Mesendoderm (in vitro differentiated cells): ENCODE results near the gene AP1S3.
A peak's percentile ranks its signal among the peaks of the same experiment; 100 is the strongest.

Experiments used
- DNase-seq: peaks from one replicate; pipeline ENCODE4 v3.0.0; 2013
- H2AK5ac ChIP-seq: 2 replicates; pipeline ENCODE4 v1.6.1; 2013; ENCODE audit warnings: low read length, inconsistent platforms
- H2BK120ac ChIP-seq: 2 replicates; pipeline ENCODE4 v1.6.1; 2013; ENCODE audit warnings: low read depth, mild to moderate bottlenecking, low read length, moderate library complexity, mixed read lengths
- H2BK15ac ChIP-seq: replicated peaks from 2 replicates; pipeline ENCODE4 v1.6.1; 2013; ENCODE audit warnings: low read depth, mild to moderate bottlenecking, moderate library complexity
- H2BK5ac ChIP-seq: 2 replicates; pipeline ENCODE4 v1.6.1; 2013; ENCODE audit warnings: low read length, inconsistent platforms
- H3K18ac ChIP-seq: 2 replicates; pipeline ENCODE4 v1.6.1; 2013; ENCODE audit warnings: mild to moderate bottlenecking, low read length, mixed read lengths
- H3K23ac ChIP-seq: one replicate; pipeline ENCODE4 v1.6.1; 2013; ENCODE audit warnings: low read length
- H3K27ac ChIP-seq: 2 replicates; pipeline ENCODE4 v1.5.1; 2013; ENCODE audit warnings: low read depth, mild to moderate bottlenecking, inconsistent platforms, low read length, moderate library complexity
- H3K27me3 ChIP-seq: 2 replicates; pipeline ENCODE4 v1.6.1; 2013; ENCODE audit warnings: low read length, control low read depth, mild to moderate bottlenecking, inconsistent platforms; ENCODE audit not compliant: insufficient read depth, poor library complexity
- H3K36me3 ChIP-seq: 2 replicates; pipeline ENCODE4 v1.6.1; 2013; ENCODE audit warnings: low read length, inconsistent platforms; ENCODE audit not compliant: control insufficient read depth, insufficient read depth
- H3K4ac ChIP-seq: one replicate; pipeline ENCODE4 v1.6.1; 2013; ENCODE audit warnings: low read depth, mild to moderate bottlenecking, low read length, moderate library complexity
- H3K4me1 ChIP-seq: 2 replicates; pipeline ENCODE4 v1.6.1; 2013; ENCODE audit warnings: low read depth, low read length, inconsistent platforms; ENCODE audit not compliant: control insufficient read depth
- H3K4me2 ChIP-seq: 2 replicates; pipeline ENCODE4 v1.6.1; 2013; ENCODE audit warnings: low read length
- H3K4me3 ChIP-seq: 2 replicates; pipeline ENCODE4 v1.5.1; 2013; ENCODE audit warnings: mild to moderate bottlenecking, low read length
- H3K56ac ChIP-seq: one replicate; pipeline ENCODE4 v1.6.1; 2013; ENCODE audit warnings: low read length
- H3K79me1 ChIP-seq: 2 replicates; pipeline ENCODE4 v1.6.1; 2013; ENCODE audit warnings: low read length, inconsistent platforms
- H3K79me2 ChIP-seq: 2 replicates; pipeline ENCODE4 v1.6.1; 2013; ENCODE audit warnings: mild to moderate bottlenecking, low read length; ENCODE audit not compliant: control insufficient read depth, insufficient read depth
- H3K9ac ChIP-seq: 2 replicates; pipeline ENCODE4 v1.6.1; 2013; ENCODE audit warnings: low read length, inconsistent platforms
- H4K5ac ChIP-seq: one replicate; pipeline ENCODE4 v1.6.1; 2013; ENCODE audit warnings: low read length
- H4K8ac ChIP-seq: one replicate; pipeline ENCODE4 v1.6.1; 2013; ENCODE audit warnings: low read depth, mild to moderate bottlenecking, control low read depth, low read length, moderate library complexity
- WGBS: extraction: QIAGEN DNeasy Blood & Tissue Kit; methylation state at CpG from one replicate; pipeline ENCODE4 v1.1.7; 2013; ENCODE audit warnings: low lambda C conversion rate, missing lambda C conversion rate; ENCODE audit not compliant: insufficient coverage; ENCODE audit errors: extremely low coverage; 5-methylcytosine and 5-hydroxymethylcytosine counted together

Gene AP1S3

DNA sequence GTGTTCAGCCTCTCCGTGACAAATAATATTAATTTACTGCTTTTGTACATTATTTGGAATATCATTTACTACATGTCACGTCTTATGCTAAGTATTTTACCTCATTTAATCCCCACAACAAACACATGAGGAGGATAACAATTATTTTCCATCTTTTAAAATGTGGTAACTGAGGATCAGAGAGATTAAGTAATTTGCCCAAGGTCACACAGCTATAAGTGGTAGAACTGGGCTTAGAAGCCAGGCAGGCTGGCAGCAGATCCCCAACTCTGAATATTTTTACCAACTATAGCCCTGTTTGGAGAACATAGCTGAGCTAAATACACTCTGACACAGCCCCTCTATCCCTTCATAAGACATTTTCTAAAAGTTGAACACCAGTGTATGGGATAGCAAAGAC lies 24.1 kb downstream of the AP1S3 start:
- Histone ChIP-seq H3K4ac (no peak overlapping the region), H3K18ac (no peak overlapping the region), H4K8ac (no peak overlapping the region), H2BK15ac (no peak overlapping the region), H3K79me2 (no peaks in the 10 kb centered on the region), H2BK120ac (no peak overlapping the region), H3K27ac (no peak overlapping the region), H3K4me3 (no peak overlapping the region), H3K23ac (no peak overlapping the region), H2BK5ac (no peak overlapping the region), H3K4me2 (no peak overlapping the region), H3K9ac (no peak overlapping the region), H3K36me3 (no peaks in the 10 kb centered on the region), H3K79me1 (no peaks in the 10 kb centered on the region), H4K5ac (no peak overlapping the region), H3K27me3 (no peaks in the 10 kb centered on the region), H3K4me1 (no peaks in the 10 kb centered on the region), H2AK5ac (no peak overlapping the region), H3K56ac (no peak overlapping the region)
- no peak for DNase-seq
- WGBS = no CpG with 5 or more reads among the region's 2 CpGs

DNA sequence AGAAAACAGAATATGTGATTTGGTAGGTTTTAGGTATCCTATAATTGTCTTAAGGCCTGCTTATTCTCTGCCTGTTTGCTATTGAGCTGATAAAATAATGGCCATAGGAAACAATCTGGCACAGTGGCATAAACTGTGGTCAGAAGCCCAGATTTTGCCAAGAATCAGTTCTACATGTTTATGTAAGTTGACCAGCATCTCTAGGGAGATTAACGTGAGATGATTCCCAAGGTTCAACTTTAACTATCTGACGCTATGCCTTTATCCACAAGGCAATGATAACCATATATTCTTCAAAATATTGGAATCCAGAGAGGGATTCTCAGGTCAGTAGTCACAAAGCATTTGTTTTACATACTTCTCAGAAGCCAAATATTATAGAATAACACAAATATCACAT lies 25.6 kb downstream of the AP1S3 start:
- Histone ChIP-seq H3K79me2 (no peaks in the 10 kb centered on the region), H3K36me3 (no peaks in the 10 kb centered on the region), H2BK15ac (no peak overlapping the region), H3K27me3 (no peaks in the 10 kb centered on the region), H3K56ac (no peak overlapping the region), H2BK5ac (no peak overlapping the region), H3K4me1 (no peaks in the 10 kb centered on the region), H3K9ac (no peak overlapping the region), H3K4me3 (no peak overlapping the region), H2BK120ac (no peak overlapping the region), H3K79me1 (no peaks in the 10 kb centered on the region), H3K4me2 (no peak overlapping the region), H3K27ac (no peak overlapping the region), H3K23ac (no peak overlapping the region), H2AK5ac (no peak overlapping the region), H3K4ac (no peak overlapping the region), H4K5ac (no peak overlapping the region), H3K18ac (no peak overlapping the region), H4K8ac (no peak overlapping the region)
- DNase-seq = no peak
- WGBS = no CpG with 5 or more reads among the region's 2 CpGs

DNA sequence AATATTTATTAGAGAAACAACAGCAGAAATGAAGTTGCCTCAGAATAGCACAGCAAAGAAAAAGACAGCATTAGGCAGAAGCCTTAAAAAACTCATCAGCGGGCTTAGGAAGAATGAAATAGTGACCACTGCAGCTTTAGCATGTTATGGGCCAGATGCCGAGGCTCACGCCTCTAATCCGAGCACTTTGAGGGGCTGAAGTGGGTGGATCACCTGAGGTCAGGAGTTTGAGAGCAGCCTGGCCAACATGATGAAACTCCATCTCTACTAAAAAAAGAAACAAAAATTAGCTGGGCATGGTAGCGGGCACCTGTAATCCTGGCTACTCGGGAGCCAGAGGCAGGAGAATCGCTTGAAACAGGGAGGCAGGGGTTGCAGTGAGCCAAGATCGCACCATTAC lies 32.4 kb downstream of the AP1S3 start:
- Histone ChIP-seq H2BK15ac (no peak overlapping the region), H3K79me1 (no peaks in the 10 kb centered on the region), H2AK5ac (no peak overlapping the region), H3K4me1 (no peaks in the 10 kb centered on the region), H2BK5ac (no peak overlapping the region), H3K27me3 (no peaks in the 10 kb centered on the region), H4K8ac (no peak overlapping the region), H3K9ac (no peak overlapping the region), H3K79me2 (no peaks in the 10 kb centered on the region), H3K4me3 (no peak overlapping the region), H4K5ac (no peak overlapping the region), H3K18ac (no peak overlapping the region), H3K36me3 (no peaks in the 10 kb centered on the region), H2BK120ac (no peak overlapping the region), H3K4me2 (no peak overlapping the region), H3K4ac (no peak overlapping the region), H3K23ac (no peak overlapping the region), H3K56ac (no peak overlapping the region), H3K27ac (no peak overlapping the region)
- DNase-seq = no peak
- WGBS = no CpG with 5 or more reads among the region's 8 CpGs

DNA sequence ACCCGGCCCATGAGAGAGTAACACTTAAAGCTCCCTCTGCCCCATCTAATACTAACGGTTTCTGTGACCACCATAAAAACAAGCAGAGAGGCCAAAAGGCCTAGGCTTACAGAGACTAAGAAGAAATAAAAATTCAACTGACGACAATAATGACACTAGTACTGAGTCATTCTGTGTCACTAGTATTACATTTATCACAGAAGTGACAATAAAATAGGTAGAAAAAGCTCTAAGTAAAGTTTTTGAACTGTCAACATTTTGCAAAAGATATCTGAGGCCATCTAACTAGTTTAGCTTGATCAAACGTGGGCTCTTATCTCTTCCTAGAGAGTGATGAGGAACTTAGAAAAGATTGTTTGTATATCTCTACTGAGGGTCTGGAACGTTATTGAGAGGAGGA lies 35.6 kb downstream of the AP1S3 start:
- H3K79me1 ChIP-seq = no peaks in the 10 kb centered on the region
- H4K5ac ChIP-seq = no peak overlapping the region
- no peaks in the 10 kb centered on the region for H3K79me2 ChIP-seq
- no peak overlapping the region for H2BK15ac ChIP-seq
- no peak overlapping the region for H2BK5ac ChIP-seq
- H3K4ac ChIP-seq = no peak overlapping the region
- H3K56ac ChIP-seq = no peak overlapping the region
- peak; percentile 19 for DNase-seq
- no peak overlapping the region for H3K18ac ChIP-seq
- H3K27me3 ChIP-seq = no peaks in the 10 kb centered on the region
- no peak overlapping the region for H2BK120ac ChIP-seq
- H3K23ac ChIP-seq = no peak overlapping the region
- H3K4me2 ChIP-seq = no peak overlapping the region
- H3K4me1 ChIP-seq = no peaks in the 10 kb centered on the region
- H3K36me3 ChIP-seq = no peaks in the 10 kb centered on the region
- H3K4me3 ChIP-seq = no peak overlapping the region
- H3K27ac ChIP-seq = no peak overlapping the region
- H2AK5ac ChIP-seq = no peak overlapping the region
- no peak overlapping the region for H4K8ac ChIP-seq
- WGBS = no CpG with 5 or more reads among the region's 5 CpGs
- no peak overlapping the region for H3K9ac ChIP-seq

DNA sequence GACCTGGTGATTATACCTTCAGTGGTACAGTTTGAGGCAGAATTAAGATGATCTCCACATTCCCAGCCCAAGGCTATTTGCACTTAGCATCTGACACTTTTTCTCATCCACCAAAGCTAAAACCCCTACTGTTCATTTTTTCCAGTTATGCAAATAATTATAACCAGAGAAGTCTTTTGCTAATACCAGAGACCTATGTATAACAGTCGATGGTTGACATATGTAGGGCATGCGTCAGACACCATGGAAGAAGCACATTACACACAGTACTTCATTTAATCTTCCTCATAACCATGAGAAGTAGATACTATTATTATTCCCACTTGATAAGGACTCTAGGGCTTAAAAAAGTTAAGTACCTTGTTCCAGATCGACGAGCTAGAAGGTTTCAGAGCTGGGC lies 36.5 kb downstream of the AP1S3 start:
- Histone ChIP-seq H2BK120ac (no peak overlapping the region), H2BK5ac (no peak overlapping the region), H3K4me1 (no peaks in the 10 kb centered on the region), H4K8ac (no peak overlapping the region), H3K4ac (no peak overlapping the region), H3K79me2 (no peaks in the 10 kb centered on the region), H2BK15ac (no peak overlapping the region), H3K36me3 (no peaks in the 10 kb centered on the region), H3K4me3 (no peak overlapping the region), H3K27me3 (no peaks in the 10 kb centered on the region), H4K5ac (no peak overlapping the region), H3K18ac (no peak overlapping the region), H3K56ac (no peak overlapping the region), H3K79me1 (no peaks in the 10 kb centered on the region), H3K9ac (no peak overlapping the region), H2AK5ac (no peak overlapping the region), H3K4me2 (no peak overlapping the region), H3K23ac (no peak overlapping the region), H3K27ac (no peak overlapping the region)
- no CpG with 5 or more reads among the region's 4 CpGs for WGBS
- no peak for DNase-seq

DNA sequence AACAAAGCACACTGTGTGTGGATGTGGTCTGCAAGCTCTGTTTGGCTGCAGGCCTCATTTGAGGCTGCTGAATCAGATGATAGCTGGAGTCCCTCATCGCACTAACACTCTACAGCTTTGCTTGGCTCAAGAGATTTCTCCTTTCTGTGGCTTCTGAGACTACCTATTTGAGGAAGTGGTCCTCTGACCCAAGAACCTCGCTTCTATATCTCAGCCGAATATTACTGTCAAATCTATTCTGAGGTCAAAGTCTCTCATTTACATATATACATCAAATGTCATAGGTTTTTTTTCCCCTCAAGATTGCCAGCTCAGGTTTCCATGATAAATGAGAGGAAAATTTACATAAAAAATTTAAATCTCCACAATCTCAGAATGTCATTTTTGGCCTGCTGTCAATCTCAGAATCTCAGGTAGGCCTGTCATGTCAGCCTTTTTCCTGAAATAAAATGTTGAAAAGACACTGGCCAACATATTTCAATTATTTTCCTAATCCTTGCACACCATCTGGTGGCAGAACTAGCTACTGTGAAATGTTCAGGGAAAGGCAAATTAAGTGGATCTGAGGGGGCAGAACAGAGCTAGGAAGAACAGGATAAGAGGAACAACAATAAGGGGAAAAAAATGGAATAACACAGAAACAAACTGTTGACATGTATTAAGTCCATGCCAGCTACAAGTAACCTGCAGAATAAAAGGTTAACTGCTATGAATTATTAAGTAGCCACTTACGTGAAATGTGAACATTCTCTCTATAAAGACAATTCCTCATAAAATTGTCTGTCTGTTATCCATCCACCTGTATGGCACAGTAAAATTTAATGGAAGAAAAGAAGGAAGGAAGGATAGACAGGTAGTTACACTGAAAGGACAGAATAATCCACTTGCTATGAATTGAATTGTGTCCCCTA lies 39.3 kb downstream of the AP1S3 start:
- Histone ChIP-seq H3K27ac (no peak overlapping the region), H3K4ac (no peak overlapping the region), H2BK120ac (no peak overlapping the region), H2AK5ac (no peak overlapping the region), H3K18ac (no peak overlapping the region), H3K27me3 (no peaks in the 10 kb centered on the region), H3K9ac (no peak overlapping the region), H3K4me1 (no peaks in the 10 kb centered on the region), H3K23ac (no peak overlapping the region), H3K79me1 (no peaks in the 10 kb centered on the region), H3K56ac (no peak overlapping the region), H4K5ac (no peak overlapping the region), H2BK5ac (no peak overlapping the region), H3K36me3 (no peaks in the 10 kb centered on the region), H4K8ac (no peak overlapping the region), H3K4me3 (no peak overlapping the region), H2BK15ac (no peak overlapping the region), H3K79me2 (no peaks in the 10 kb centered on the region), H3K4me2 (no peak overlapping the region)
- peak; percentile 42 for DNase-seq
- WGBS = no CpG with 5 or more reads among the region's 4 CpGs
